NCI-H2029 (cell line): ENCODE measurements around the gene NRF1.

ENCODE experiments used
- DNase-seq: peaks from one replicate; lab custom pipeline; 2025; lab: John Stamatoyannopoulos, UW

NRF1 gene

GRCh38 chr7:129771201-129771927 lies 159.8 kb downstream of the NRF1 start:
- DNase-seq, result no peak

DNA sequence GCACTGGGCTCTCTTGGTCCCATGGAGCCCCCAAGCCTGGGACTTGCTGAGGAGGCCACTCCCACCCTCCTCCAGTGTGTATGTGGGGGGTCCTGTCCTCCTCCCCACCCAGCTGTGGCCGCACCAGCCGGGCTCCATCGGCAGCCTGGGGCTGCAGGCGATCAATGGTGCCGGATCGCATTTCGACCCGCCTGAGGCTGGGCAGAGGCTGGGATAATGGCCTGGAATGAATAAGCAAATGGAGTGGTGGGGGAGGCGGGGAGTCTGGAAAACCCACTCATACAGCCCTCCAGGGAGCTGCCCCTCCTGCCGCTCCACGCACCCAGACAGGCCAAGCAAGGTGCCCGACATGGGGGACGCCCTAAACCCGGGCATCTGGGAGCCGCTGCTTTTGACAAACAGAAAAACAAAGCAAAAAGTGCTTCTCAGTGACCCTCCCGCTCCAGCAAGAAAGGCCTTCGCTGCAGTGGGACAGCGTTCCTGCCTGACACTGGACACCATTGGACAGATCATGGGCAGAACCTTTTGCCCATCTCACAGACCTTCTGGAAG lies 160.5 kb downstream of the NRF1 start:
- DNase-seq, result no peak

DNA sequence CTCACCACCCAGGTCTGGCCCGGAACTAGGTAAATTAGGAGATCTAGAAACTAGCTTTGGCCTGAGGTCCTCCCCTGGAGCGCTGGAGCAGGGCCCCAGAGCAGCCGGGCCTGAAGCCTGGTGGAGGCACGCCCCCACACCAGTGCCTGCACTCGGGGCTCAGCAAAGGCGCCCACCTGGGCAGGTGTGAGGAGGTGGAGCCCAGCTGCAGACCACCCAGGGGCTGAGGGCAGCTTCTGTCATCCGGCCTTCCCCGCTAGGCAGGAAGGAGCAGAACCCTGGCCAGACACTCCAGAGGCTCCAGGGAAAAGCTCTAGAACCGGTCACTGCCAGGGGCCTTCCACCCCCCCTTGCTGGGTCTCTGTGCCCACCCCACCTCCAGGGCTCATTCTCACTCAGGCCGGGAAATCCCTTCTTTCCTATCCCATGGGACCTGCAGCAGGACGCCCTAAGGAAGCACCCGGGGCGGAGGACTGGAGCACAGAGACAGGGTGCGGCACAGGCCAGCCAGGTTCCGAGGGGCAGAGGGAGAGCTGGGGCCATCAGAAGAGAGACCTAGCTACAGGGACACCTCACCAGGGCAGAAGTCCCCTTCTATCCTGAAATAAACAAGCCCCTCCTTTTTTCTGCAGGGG lies 161.2 kb downstream of the NRF1 start:
- DNase-seq, result no peak

GRCh38 chr7:129773328-129773731 lies 161.8 kb downstream of the NRF1 start:
- no peak for DNase-seq

DNA sequence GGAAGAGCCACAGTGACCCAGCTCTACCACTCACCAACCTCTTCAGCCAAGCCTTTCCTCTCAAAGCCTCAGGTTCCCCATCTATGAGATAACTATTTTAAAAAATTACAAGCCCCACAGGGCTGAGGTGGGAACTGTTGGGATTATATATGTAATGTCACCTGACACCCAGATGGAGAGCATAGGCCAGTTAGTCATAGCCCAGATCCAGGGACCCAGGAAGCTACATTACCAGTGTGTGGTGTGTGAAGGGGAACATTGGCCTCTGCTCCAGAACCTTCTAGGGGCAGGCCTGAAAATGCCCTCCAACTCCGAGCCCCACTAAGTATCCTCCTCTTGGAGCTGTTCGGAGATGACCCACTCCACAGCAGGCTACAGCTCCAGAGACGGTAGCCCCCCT lies 162.4 kb downstream of the NRF1 start:
- DNase-seq, result no peak

DNA sequence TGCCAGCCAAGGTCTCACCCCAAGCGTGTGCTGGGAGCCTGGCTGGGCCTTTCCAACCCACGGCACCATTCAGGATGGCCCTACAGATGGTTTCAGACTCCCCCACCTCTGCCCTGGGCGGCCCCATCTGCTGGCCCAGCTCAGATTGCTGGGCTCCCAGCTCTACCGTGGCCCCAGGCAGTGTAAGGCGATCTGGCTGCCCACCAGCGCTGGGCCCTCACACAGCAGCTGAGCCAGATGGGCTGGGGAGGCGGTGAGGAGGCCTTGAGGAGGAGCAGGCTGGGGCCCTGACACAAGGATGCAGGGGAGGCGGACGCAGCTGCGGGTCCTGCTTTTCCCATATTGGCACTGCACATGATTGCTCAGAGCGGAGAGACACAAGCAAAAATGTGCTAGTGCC lies 162.8 kb downstream of the NRF1 start:
- DNase-seq, result no peak

DNA sequence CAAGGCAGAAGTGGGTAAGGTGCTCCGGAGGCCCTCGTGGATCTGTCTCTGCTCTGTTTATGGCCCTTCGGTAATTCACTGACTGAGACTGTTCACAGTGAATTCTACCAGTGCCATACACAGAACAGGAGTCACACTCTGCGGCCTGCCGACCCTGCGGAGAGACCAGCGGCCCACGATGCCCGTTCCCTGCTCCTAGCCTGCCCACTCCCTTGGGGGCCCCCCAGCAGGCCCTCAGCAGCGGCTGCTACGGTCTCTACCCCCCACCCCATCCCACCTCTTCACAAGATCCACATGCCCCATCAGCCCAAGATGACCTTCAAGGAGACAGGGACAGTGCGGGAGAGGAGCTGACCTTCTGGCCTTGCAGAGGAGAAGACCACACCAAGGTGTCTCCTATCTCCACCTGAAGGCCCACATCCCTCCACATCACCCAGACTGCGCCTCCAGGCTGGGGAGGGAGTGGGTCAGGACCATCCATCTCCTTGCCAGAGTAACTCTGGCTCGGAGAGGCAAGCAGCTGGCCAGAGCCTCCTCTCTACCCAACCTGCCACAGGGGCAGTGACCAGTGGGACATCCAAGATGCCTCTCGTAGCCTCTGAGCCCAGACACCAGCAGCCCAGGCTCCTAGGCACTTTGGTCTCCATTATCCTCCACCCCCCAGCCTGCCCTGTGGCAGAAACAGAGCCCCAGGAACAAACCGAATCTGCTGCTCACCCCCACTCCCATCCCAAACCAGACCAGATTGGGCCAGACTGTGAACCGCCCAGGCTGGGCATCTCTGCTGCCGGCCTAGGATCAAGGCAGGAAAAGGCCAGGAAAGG lies 163.6 kb downstream of the NRF1 start:
- DNase-seq, result no peak

DNA sequence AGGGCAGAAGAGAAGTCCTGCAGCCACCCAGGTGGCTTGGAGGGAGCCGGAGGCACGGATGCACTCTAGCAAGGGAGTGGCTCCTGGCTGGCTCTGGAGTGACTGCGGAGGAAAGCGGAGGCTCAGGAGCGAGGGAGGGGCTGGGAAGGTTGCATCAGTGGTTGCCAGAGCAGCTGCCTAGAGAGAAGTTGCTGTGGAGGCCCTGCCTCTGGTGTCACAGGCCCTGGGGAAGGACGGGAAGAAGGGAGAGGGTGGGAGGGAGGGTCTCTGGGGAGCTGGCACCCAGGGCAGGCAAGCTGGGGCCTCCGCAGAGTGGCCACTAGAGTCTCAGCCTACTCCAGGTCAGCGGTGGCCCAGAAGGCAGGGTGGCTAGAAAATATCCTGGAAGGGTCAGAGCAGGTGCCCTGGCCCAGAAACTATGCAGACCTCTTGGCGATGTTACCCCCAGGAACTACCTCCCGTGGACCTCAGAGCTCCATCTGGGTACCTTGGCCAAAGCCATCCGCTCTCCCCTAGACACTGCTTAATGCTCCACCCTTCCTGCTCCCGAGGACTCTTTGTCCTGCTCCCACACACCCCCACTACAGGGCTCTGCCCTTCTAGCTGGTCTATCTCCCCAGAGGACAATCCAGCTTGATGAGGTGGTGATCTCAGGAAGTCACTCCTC lies 164.3 kb downstream of the NRF1 start:
- DNase-seq, result no peak

DNA sequence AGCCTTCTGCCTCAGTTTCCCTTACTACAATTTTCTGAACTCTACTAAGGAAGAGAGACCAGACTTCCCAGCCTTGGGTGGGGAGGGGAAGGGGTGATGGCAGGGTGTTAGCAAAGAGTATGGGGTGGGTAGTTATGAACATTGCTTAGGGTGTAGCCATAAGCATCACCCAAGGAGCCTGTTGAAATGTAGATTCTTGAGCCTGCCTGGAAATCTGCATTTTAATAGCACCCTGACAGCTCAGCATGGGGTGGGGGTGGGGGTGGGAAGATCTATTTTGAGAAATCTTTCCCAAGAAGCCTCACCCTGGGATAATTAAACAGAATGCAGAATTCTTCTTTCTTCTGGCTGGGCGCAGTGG lies 164.8 kb downstream of the NRF1 start:
- DNase-seq, result no peak

GRCh38 chr7:129777195-129777844 lies 165.8 kb downstream of the NRF1 start:
- DNase-seq, result no peak

GRCh38 chr7:129777993-129778769 lies 166.7 kb downstream of the NRF1 start:
- no peak for DNase-seq

DNA sequence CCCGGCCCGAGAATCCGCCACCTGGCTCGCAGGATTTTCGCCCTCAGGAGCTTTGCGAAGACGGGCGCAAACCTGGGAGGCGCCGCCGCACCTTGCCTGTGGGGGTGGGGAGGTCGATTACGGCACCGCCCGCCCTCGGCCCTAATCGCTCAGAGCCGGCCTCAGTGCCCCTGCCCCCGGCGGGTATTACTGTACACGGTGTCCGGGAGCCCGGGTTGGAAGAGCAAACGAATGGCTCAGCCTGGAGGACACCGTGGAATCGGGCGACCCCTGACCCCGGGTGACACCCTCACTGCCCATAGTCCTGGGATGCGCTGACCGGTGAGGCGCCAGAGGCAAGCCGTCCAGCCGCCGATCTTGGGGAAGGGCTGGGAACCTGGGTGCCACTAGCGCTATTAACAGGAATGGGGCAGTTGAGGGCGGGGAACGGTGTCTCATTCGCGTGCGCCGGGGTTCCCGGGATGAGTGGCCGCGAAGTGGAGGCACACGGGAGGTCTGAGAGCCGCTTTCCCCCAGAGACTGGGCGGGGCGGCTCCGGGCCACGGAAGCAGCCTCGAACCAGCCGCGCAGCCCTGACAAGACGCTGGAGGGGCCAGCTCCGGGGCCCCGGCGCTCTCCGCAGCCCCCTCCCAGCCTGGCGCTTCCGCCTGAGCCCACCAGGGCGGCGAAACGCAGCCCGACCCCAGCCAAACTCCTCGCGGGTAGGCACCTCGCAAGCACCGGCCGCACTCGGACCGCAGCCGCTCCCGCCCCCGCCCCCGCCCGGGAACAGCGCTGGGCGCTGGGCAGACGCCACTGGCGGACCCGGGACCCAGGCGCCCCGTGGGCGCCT lies 167.5 kb downstream of the NRF1 start:
- no peak for DNase-seq

DNA sequence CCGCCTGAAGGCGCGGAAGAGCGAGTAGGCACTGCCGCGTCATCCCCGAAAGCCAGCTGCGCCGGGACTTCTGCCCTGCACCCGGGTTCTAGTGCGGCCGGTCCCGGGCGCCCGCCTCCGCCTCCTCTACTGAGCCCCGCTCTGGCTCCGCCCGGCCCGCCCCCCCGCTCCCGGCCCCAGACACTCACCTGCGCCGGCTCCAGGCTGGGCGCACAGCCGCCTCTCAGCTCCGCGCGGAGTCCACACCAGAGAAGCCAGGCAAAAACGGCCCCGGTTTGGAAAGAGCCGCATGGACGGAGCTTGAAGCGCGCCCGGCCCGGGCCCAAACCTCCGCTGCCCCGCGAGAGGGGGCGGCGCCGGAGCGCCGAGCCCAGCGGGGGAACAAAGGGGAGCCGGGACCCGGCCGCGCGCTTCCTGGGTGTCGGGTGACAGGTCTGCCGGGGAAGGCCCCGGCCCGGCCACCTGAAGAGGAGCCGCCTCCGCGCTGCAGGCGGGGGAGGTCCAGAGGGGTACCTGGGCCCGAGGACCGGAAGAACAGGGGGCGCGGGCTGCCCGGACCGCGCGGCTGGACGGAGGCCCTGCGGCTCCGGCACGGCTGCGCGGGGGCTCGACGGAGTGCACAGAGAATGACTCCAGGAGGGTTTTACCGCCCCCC lies 168.2 kb downstream of the NRF1 start:
- DNase-seq, result peak; percentile 85

GRCh38 chr7:129780257-129780973 lies 168.9 kb downstream of the NRF1 start:
- peak; percentile 90 for DNase-seq

GRCh38 chr7:129780974-129781927 lies 169.7 kb downstream of the NRF1 start:
- DNase-seq, result peak; percentile 46

- peak; percentile 46 for DNase-seq
Measured at GRCh38 chr7:129781928-129782817, 170.7 kb downstream of the NRF1 start.
